Measurements from ENCODE around the gene CAD.
"Not testable (repeated sequence)": the region's sequence is repeated elsewhere in the genome, so short reads cannot be mapped to it uniquely, and the experiment has no call there.

Gene CAD

GRCh38 chr2:27261241-27261925 is 44.2 kb downstream of the CAD start:
- no peak for DNase-seq

DNA sequence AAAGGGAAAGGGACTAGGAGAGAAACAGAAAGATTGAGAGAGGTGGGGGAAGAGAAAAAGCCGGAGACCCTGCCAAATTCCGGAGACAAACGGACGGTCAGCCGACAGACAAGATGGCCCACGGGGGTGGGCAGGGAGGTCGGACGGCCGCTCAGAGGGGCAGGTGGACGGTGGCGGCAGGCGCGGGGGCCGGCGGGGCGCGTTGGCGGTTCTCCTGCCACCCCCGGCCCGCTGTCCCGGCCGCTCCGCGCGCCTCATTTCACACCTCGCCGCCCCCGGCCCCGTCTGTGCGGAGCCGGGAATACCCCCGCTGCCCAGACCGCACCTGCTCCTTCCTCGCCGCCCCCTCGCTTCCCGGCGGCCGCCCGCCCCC is 44.7 kb downstream of the CAD start:
- DNase-seq: no peak

- peak; percentile 50 for DNase-seq
Measured at GRCh38 chr2:27262379-27263286, 45.5 kb downstream of the CAD start, which contains the start of gene SLC30A3. SLC30A3 (minus strand) TSS chr2:27263047; CDS start chr2:27262906, 141 bp downstream.

DNA sequence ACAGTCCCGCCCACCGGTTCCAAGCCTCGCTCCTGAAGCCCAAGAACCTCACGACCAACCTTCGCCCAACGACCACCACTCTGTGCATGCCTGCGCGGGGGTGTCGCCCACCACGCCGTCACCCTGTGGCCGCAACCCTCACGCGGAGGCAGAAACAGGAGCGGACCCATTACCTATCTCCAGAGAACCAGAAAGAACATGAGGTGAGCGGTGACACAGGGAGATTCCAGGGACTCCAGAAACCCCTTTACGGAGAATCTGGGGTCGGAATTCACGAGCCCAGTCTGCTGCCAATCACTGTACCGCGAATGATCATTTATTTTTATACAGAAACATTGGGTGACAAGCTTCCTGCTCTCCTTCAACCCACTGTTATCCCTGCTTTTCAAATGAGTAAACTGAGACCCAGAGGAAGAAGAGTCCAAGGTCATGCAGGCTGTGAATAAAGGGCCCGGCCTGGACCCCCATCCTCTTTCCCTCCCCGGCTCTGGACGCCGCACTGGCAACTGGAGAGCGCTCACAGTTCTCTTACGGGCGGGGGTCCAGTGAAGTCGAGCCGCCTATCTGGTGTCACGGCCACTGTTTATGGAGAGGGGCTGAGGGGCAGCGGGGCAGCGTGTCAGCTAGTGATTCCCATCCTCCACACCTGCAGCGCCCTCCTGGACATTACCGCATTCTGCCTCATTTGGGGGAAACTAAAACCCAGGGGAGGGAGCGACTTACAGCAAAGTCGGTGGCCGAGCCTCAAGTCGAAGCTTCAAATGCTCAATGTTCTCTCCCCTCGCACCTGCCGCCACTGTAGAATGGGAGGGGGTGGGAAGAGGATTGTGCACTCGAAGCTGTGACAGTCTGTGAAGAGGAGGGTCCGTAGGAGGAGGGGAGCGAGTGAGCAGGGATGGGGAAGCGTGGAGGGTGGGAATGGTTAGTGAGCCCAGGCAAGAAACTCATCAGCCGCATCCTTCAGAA is 46.4 kb downstream of the CAD start:
- no peak for DNase-seq

- no peak for DNase-seq
Measured at GRCh38 chr2:27264253-27264752, 47.1 kb downstream of the CAD start.

- DNase-seq: peak; percentile 68
Measured at GRCh38 chr2:27264753-27265535, 47.8 kb downstream of the CAD start.

- DNase-seq: no peak
Measured at GRCh38 chr2:27265536-27265870, 48.3 kb downstream of the CAD start.

DNA sequence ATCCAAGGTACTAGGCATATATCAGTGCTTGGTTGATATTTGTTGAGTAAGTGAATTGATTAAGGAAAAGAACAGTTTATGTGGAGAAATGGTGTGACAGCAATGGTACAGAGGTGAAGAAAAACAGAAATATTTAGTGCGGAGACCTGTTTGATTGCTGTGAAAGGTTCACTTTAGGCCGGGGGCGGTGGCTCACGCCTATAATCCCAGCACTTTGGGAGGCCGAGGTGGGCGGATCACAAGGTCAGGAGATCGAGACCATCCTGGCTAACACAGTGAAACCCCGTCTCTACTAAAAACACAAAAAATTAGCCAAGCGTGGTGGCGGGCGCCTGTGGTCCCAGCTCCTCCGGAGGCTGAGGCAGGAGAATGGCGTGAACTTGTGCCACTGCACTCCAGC is 51.1 kb downstream of the CAD start:
- DNase-seq: not testable (repeated sequence)

DNA sequence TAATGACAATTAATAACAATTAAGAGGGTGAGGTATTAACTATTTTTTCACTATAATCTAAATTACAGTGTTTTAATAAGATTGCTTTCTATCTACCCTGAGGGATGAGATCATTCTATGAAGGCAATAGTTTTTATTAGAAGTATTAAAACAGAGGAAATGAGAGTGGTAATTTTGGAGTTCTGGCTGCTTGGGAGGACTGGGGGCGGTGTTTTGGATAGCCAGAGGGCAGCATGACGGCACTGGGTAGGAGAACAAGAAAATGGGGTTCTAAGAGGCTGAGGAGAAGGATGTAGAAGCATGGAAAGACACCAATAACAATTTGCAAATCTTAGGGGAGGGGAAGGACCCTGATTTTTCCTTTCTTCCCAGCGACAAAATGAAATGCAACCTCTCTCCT is 53.0 kb downstream of the CAD start:
- no peak for DNase-seq

DNA sequence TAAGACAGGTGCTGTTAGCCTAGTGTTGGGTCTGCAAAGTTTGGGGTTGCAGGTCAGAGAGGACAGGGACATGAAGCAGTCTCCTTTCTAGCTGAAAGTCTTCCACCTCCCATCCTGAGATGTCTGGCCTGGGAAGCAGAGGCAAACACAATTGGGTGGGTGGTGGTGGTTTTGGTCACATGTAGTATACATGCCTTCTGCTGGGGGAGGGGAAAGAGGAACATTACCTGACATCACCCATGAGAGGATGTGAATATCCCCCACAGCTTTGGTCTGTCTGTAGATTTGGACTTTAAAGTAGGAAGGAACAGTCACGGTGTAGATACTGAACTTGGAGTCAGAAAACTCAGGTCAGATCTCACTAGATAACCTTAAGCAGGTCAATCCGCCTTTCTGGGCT is 53.5 kb downstream of the CAD start:
- DNase-seq: no peak

- no peak for DNase-seq
Measured at GRCh38 chr2:27271631-27272340, 54.6 kb downstream of the CAD start.

DNA sequence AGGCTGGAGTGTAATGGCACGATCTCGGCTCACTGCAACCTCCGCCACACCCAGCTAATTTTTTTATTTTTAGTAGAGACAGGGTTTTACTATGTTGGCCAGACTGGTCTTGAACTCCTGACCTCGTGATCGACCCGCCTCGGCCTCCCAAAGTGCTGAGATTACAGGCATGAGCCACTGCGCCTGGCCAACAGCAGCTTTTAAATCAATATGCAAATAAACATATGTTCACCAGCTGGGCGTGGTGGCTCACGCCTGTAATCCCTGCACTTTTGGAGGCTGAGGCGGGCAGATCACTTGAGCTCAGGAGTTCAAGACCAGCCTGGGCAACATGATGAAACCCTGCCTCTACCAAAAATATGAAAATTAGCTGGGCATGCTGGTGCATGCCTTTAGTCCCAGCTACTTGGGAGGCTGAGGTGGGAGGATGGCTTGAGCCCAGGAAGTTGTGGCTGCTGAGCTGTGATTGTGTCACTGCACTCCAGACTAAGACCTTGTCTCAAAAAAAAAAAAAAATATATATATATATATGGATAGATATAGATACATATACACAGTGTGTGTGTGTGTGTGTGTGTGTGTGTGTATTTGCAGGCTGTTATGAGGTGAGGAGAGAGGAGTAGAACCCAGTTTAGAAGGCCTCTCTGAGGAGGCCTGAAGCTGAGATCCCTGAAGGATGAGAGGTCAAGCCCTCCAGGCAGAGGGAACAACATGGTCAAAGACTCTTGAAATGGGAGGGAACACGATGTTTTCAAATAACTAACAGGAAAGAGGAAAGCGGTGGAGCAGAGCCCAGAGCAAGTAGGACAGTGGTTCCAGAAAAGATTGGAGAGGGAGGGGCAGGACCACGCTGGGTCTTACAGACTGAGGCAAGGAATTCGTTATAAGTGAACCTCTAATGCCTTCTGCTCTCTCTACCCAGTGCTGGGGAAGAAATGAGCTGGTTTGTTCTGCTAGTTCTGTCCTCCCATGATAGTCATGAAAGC is 55.7 kb downstream of the CAD start:
- not testable (repeated sequence) for DNase-seq

- no peak for DNase-seq
Measured at GRCh38 chr2:27275211-27276150, 58.3 kb downstream of the CAD start, which contains the start of gene DNAJC5G. DNAJC5G (plus strand) TSS chr2:27275433; CDS start chr2:27276729, 1,296 bp downstream.

DNA sequence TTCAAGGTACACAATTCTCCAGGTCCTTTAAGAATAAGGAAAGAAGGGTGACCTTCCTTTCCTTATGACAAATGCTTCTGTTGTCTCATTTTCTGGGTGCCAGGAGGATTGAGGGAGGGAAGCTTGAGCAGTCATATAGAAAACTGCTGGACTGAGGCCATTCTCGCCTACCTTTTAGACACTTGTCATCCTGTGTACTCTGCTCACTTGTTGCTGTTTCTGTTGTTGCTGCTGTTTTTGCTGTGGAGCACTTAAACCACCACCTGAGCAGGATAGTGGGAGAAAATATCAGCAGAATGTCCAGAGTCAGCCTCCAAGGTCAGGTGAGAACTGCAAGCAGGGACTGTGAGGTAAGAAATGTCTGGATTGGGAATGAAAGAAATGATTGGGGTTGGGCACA is 60.8 kb downstream of the CAD start:
- DNase-seq: no peak

GRCh38 chr2:27280826-27281225 is 63.7 kb downstream of the CAD start:
- no peak for DNase-seq

DNA sequence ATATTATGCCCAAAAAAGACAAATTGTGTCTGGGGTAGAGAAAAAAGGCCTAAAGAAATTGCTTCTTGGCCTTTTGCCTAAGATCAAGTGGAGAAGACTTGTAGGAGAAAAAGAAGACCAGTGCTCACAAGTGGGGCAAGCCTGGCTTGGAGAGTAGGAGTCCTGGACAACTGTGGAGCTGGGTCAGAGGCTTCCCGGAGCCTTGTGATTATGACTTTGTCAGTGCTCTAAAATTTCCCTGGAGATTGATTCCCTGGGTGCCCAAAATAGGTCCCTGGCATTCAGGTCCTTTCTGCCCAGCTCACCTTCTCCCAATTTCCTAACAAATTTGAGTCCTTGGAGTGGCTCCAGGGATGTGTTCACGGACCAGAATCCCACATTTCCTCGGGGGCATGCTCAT is 64.3 kb downstream of the CAD start:
- DNase-seq: no peak

GRCh38 chr2:27281855-27282559 is 64.8 kb downstream of the CAD start, which contains the start of gene TRIM54:
TRIM54 (plus strand) TSS chr2:27282429; CDS start chr2:27282732, 303 bp downstream.
- DNase-seq: no peak

DNA sequence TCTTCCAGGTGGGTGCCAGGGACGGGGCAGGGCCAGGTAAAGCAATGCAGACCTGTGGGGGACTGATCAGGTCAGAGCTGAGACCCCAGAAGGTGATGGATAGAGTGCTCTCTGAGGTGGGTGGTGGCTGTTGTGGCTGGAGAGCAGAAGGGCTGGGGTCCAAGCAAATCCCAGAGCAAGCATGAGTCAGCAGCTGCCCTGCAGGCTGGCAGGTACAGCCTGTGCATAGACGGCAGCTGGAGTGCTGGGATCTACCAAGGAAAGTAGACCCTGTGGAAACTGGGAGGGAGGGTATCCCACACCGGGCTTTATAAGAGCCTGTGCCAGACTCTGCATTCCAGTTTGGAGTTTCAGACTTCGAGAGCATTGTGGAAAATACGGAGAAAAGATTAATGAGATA is 65.7 kb downstream of the CAD start:
- no peak for DNase-seq

Data from left hindlimb (tissue), 1 donor.